Ovary (tissue), 9 donors: ENCODE measurements around the gene SPECC1. TPM values are rescaled to one million over a fixed set of nuclear protein-coding genes. Genes with fewer than 3 reads are reported as not detected.
"Not testable (repeated sequence)": the region's sequence is repeated elsewhere in the genome, so short reads cannot be mapped to it uniquely, and the experiment has no call there.

Experiments
- DNase-seq, 5 donors: peaks; one replicate each; pipeline ENCODE4 v3.0.0-alpha.2; 2019 to 2020
- H3K27ac ChIP-seq, 2 donors: fragments of 200-600 bp; one replicate each; pipeline versions ENCODE4 v1.5.1 to v1.8.0; 2019 to 2022
- H3K27me3 ChIP-seq: fragments of 200-600 bp; one replicate; pipeline ENCODE4 v1.8.0; 2022
- H3K36me3 ChIP-seq: fragments of 200-600 bp; sonication (generic); one replicate; pipeline ENCODE4 v1.5.1; 2019
- H3K4me1 ChIP-seq: one replicate; pipeline ENCODE4 v1.8.1; 2013; ENCODE audit warnings: mild to moderate bottlenecking, moderate library complexity; ENCODE audit not compliant: insufficient read depth
- H3K4me3 ChIP-seq: fragments of 200-600 bp; sonication (generic); one replicate; pipeline ENCODE4 v1.5.1; 2017
- H3K9me3 ChIP-seq, 2 donors: fragments of 200-600 bp in 1 of 2; sonication (generic) in 1 of 2; one replicate each; pipeline versions ENCODE4 v1.5.1 to v1.8.1; 2013 to 2019; ENCODE audit warnings: mild to moderate bottlenecking in 1 of 2, moderate library complexity in 1 of 2
- EP300 ChIP-seq: sonication (generic); formaldehyde crosslinking; IDR thresholded peaks from one replicate; pipeline ENCODE4 v1.6.1; 2017; ENCODE audit warnings: antibody characterized with exemption
- POLR2A ChIP-seq: fragments of 450-650 bp; IDR thresholded peaks from one replicate; pipeline ENCODE4 v1.6.1; 2017; ENCODE audit warnings: antibody characterized with exemption, mild to moderate bottlenecking, moderate library complexity
- WGBS, 3 donors: extraction: QIAGEN DNeasy Blood & Tissue Kit in 1 of 3; methylation state at CpG; one replicate each; pipeline versions ENCODE4 v1.1.5 to v1.1.7; 2013 to 2017; 5-methylcytosine and 5-hydroxymethylcytosine counted together
- intact Hi-C, 4 donors: fragments of 100-400 bp; cut with DNase I; formaldehyde crosslinking; loops; one replicate each; pipeline versions ENCODE4 v1.11.0 to v1.15.1; 2022 to 2023
- polyA plus RNA-seq, 2 donors: library from polyadenylated mRNA; stranded (reverse); fragments of 200-250 nt in 1 of 2; fragments of 350-450 nt in 1 of 2; fragmentation: Illumina TruSeq in 1 of 2; extraction: RNeasy Lipid Tissue Mini Kit (QIAGEN cat#74804) in 1 of 2; gene quantifications; one replicate each; pipeline ENCODE4 v1.2.3, GENCODE V29; 2013 to 2014
- total RNA-seq, 7 donors: library from RNA; depleted of rRNA in 2 of 7; stranded (reverse); fragments of >200 nt in 2 of 7; fragmentation: NEBNext Ultra II Directional in 3 of 7; extraction: Animal tissue kit (Norgen Biotek cat#: 25700) in 3 of 7; gene quantifications; one replicate each; pipeline versions ENCODE4 v1.1.0 to v1.2.4, GENCODE V29; 2016 to 2023
- TF ChIP-seq, protein P1 (sequence below), 3 donors: fragments of 450-650 bp in 2 of 3; fragments of 200-600 bp in 1 of 3; IDR thresholded peaks; one replicate each; pipeline versions ENCODE4 v1.5.1 to v1.8.0; 2016 to 2022; ENCODE audit warnings: antibody characterized with exemption in 3 of 3, mild to moderate bottlenecking in 1 of 3
- donor health status: DM: no; HTN: no; CAD: no; lungs with moderate emphysema.
- donor health status: DM: no; HTN: no; CAD: no.
- donor health status: Bipolar disorder and iron deficiency.
- donor health status: DM: yes; HTN: yes; CAD: no.
- donor health status: DM: no; HTN: no; CAD: no.
- donor health status: DM: yes; HTN: yes; CAD: no.

Gene SPECC1
- total and polyA plus RNA-seq, 9 donors: 34.7 to 86.5 (median 66.1) TPM

DNA sequence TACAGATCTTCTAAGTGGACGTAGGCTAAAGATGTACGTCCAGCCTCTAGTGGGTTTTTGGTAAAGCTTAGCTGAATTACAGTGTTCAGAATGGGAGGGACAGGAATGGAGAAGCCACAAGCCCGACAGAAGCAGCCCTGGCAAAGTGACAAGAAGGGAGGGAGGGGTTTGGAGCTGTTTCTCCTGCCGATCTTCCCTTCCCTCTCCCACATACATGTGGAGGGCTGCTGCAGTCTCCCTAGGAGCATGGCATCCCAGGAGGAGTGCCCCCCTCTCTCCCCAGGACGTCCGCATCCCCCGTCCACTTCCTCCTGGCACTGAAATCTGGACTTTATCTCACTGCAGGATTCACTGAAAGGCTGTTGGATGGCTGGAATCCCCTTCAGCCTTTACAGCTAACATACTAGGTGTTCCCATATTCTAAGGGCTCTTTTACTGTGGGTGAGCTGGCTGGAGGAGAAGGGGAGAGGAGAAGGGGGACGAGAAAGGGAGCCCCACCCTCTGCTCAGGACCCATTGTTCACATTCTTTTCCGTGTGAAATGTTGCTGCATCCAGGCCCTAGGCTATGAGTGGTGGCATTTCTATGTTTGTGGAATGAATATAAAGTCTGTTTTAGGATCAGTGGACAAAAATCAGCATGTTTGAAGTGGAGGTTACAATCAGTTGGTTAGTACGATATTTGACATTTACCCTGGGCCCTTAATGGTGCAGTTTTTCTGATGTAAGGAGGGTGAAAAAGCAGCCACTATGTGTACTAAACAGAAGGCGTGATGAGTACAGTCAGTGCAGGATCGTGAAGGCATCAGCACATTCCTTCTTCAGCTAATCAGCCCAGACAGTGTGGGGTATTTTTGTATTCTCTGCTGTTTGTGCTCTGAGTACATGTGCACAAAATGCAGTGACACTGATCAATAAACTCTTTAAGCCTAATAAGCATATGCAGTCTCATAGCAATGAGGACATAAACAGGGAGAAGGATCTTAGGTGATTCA, 94.6 kb downstream of the SPECC1 start:
- no peak for TF ChIP-seq POLR2A
- TF ChIP-seq, protein P1, sequence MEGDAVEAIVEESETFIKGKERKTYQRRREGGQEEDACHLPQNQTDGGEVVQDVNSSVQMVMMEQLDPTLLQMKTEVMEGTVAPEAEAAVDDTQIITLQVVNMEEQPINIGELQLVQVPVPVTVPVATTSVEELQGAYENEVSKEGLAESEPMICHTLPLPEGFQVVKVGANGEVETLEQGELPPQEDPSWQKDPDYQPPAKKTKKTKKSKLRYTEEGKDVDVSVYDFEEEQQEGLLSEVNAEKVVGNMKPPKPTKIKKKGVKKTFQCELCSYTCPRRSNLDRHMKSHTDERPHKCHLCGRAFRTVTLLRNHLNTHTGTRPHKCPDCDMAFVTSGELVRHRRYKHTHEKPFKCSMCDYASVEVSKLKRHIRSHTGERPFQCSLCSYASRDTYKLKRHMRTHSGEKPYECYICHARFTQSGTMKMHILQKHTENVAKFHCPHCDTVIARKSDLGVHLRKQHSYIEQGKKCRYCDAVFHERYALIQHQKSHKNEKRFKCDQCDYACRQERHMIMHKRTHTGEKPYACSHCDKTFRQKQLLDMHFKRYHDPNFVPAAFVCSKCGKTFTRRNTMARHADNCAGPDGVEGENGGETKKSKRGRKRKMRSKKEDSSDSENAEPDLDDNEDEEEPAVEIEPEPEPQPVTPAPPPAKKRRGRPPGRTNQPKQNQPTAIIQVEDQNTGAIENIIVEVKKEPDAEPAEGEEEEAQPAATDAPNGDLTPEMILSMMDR (IDR thresholded peaks at IDR 0.05): no peak
- TF ChIP-seq EP300: no peak
- Histone ChIP-seq H3K4me1 (peaks cover 9% of the 10 kb centered on the region), H3K27me3 (no peaks in the 10 kb centered on the region), H3K4me3 (no peak overlapping the region), H3K27ac (no peak overlapping the region), H3K9me3 (no peaks in the 10 kb centered on the region), H3K36me3 (no peaks in the 10 kb centered on the region)
- peak in 1 of 5 donors; percentile 33 for DNase-seq
- WGBS, 3 donors: 22 to 24% (median 23%) methylated on average over 11 to 12 of the region's 12 CpGs
- intact Hi-C loops: loop anchor here in 1 of 4 donors (10.0 kb wide), 1 partner anchor 89 kb away; no protein-coding TSS in a partner anchor

DNA sequence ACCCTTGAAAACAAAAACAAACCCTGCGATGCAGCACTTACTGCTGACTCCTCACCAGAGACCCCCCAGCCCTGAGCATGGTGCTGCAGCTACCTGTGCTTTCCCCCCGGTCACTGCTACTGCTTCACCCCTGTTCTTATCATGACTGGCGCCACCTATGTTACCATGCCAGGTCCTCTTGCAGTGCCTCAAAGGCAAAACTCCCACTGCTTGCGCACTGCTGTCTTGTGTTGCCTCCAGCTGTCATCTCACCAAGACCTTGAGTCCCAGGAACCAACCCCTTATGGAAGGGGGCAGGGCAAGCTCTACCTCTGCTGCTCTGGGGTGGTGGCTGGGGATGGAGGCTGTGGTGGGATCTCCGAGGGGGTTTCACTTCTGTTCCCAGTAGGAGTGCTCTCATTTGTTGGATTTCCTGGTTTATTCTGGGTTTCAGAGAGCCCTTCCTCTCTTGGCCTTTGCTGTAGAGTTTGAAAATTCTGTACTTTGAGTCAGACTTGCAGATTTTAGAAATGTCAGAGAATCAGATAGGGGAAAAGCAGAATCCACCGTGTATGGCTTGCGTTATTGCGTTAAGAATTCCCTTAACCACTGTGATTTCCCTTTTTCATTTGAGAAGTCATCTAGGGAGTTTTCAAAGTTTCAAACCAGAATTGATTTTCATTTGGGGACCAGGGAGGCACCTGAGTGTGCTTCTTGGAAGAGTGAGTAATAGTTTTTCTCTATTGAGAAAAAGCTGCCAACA, 96.6 kb downstream of the SPECC1 start:
- peaks cover 9% of the 10 kb centered on the region for H3K4me1 ChIP-seq
- WGBS, 3 donors: 84 to 88% (median 87%) methylated on average over 8 of the region's 8 CpGs
- H3K27me3 ChIP-seq: no peaks in the 10 kb centered on the region
- no peak overlapping the region for H3K4me3 ChIP-seq
- no peak overlapping the region for H3K27ac ChIP-seq
- no peaks in the 10 kb centered on the region for H3K9me3 ChIP-seq
- intact Hi-C loops: loop anchor here in 1 of 4 donors (10.0 kb wide), 1 partner anchor 91 kb away; no protein-coding TSS in a partner anchor
- H3K36me3 ChIP-seq: no peaks in the 10 kb centered on the region
- TF ChIP-seq POLR2A (no peak), EP300 (no peak)
- TF ChIP-seq, protein P1 (IDR thresholded peaks at IDR 0.05): no peak
- no peak for DNase-seq

DNA sequence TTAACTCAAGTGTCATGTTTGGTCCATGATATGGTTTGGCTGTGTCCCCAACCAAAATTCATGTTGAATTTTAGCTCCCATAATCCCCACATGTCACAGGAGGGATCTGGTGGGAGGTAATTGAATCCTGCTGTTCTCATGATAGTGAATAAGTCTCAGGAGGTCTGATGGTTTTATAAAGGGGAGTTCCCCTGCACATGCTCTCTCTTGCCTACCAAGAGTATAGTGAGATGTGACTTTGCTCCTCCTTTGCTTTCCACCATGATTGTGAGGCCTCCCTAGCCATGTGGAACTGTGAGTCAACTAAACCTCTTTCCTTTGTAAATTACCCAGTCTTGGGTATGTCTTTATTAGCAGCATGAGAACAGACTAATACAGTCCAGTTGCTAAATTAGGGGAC, 97.3 kb downstream of the SPECC1 start:
- H3K9me3 ChIP-seq, H3K27ac ChIP-seq, H3K36me3 ChIP-seq, H3K4me1 ChIP-seq, DNase-seq, H3K27me3 ChIP-seq, H3K4me3 ChIP-seq: not testable (repeated sequence)
- intact Hi-C loops: loop anchor here in 1 of 4 donors (10.0 kb wide), 1 partner anchor 92 kb away; no protein-coding TSS in a partner anchor

DNA sequence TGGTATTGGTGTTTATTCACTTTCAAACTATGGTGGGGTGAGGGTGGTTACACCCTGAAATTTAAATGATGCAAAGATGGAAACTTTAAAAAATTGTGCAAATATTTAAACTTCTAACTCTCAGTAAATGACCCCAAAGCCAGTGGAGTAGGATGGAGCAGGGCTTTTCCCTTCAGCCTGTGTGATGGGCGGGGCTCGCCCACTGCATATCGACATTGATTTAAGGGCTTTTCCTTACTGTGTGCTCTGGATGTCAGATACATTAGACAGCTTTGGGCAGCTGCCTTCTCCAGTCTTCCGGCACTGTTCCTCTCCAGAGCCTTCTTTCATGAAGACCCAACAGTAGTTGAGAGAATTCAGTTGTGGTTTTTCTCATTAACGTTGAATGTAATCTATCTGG, 99.9 kb downstream of the SPECC1 start:
- no peaks in the 10 kb centered on the region for H3K9me3 ChIP-seq
- TF ChIP-seq, protein P1 (IDR thresholded peaks at IDR 0.05): no peak
- no peak for TF ChIP-seq POLR2A
- TF ChIP-seq EP300: no peak
- peaks cover under 1% of the 10 kb centered on the region for H3K4me1 ChIP-seq
- no peaks in the 10 kb centered on the region for H3K36me3 ChIP-seq
- no peaks in the 10 kb centered on the region for H3K27me3 ChIP-seq
- WGBS, 3 donors: 93 to 97% (median 96%) methylated on average over 5 of the region's 5 CpGs
- H3K4me3 ChIP-seq: no peak overlapping the region
- DNase-seq: no peak
- intact Hi-C loops: loop anchor here in 1 of 4 donors (10.0 kb wide), 1 partner anchor 94 kb away; no protein-coding TSS in a partner anchor
- no peak overlapping the region for H3K27ac ChIP-seq
